Measurements from ENCODE around the gene CORO7. TPM values are rescaled to one million over a fixed set of nuclear protein-coding genes. Genes with fewer than 3 reads are reported as not detected.

CORO7 gene
- total and polyA plus RNA-seq, 9 of the 15 experiments (the other 6 are each of a cell fraction or from before 2014, with no cell fraction given) = 0.45 to 77.2 (median 18.7) TPM

GRCh38 chr16:4350365-4350786 is 66.0 kb downstream of the CORO7 start (continued):
- no peak for TF ChIP-seq ZNF124 (CRISPR knock-in tag; IDR thresholded peaks at IDR 0.05)
- TF ChIP-seq ADNP (tag; IDR thresholded peaks at IDR 0.05) = peak; percentile 66; the same call in 1 of the 2 replicates
- TF ChIP-seq MLLT1 (IDR thresholded peaks at IDR 0.05) = 0 out of 4 replicates have a peak, but pooled peaks of 1 of the 2 experiments have one; percentile 49
- 0 out of 2 replicates have a peak, but pooled peaks have one; percentile 38 for TF ChIP-seq MAX (CRISPR knock-in tag; IDR thresholded peaks at IDR 0.05)
- TF ChIP-seq ZNF76 (CRISPR knock-in tag; IDR thresholded peaks at IDR 0.05; ENCODE audit: borderline replicate concordance) = no peak
- TF ChIP-seq BCOR (IDR thresholded peaks at IDR 0.05) = peak; percentile 85; the same call in 1 of the 2 replicates
- 0 out of 2 replicates have a peak, but pooled peaks have one; percentile 51 for TF ChIP-seq HDGF (IDR thresholded peaks at IDR 0.05)
- TF ChIP-seq, protein P1, sequence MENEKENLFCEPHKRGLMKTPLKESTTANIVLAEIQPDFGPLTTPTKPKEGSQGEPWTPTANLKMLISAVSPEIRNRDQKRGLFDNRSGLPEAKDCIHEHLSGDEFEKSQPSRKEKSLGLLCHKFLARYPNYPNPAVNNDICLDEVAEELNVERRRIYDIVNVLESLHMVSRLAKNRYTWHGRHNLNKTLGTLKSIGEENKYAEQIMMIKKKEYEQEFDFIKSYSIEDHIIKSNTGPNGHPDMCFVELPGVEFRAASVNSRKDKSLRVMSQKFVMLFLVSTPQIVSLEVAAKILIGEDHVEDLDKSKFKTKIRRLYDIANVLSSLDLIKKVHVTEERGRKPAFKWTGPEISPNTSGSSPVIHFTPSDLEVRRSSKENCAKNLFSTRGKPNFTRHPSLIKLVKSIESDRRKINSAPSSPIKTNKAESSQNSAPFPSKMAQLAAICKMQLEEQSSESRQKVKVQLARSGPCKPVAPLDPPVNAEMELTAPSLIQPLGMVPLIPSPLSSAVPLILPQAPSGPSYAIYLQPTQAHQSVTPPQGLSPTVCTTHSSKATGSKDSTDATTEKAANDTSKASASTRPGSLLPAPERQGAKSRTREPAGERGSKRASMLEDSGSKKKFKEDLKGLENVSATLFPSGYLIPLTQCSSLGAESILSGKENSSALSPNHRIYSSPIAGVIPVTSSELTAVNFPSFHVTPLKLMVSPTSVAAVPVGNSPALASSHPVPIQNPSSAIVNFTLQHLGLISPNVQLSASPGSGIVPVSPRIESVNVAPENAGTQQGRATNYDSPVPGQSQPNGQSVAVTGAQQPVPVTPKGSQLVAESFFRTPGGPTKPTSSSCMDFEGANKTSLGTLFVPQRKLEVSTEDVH (IDR thresholded peaks at IDR 0.05; ENCODE audit: low read depth, partially characterized antibody) = peak; percentile 56
- 0 out of 2 replicates have a peak, but pooled peaks have one; percentile 9 for TF ChIP-seq GABPA (tag; conservative IDR thresholded peaks at IDR 0.05; ENCODE audit: low read depth)
- TF ChIP-seq KLF13 (tag; IDR thresholded peaks at IDR 0.05; ENCODE audit: borderline replicate concordance, low read depth) = no peak
- peak; percentile 51; the same call in 1 of the 2 replicates for TF ChIP-seq NBN (IDR thresholded peaks at IDR 0.05; ENCODE audit: low read depth)
- peak; percentile 32; the same call in 1 of the 2 replicates for TF ChIP-seq ZKSCAN1 (IDR thresholded peaks at IDR 0.05; ENCODE audit: low read depth, low read length)
- 0 out of 2 replicates have a peak, but pooled peaks have one; percentile 54 for TF ChIP-seq ZNF644 (tag; IDR thresholded peaks at IDR 0.05; ENCODE audit: low read depth)

All from K562 (cell line).